ENCODE data around the gene PHLPP1.

DNA sequence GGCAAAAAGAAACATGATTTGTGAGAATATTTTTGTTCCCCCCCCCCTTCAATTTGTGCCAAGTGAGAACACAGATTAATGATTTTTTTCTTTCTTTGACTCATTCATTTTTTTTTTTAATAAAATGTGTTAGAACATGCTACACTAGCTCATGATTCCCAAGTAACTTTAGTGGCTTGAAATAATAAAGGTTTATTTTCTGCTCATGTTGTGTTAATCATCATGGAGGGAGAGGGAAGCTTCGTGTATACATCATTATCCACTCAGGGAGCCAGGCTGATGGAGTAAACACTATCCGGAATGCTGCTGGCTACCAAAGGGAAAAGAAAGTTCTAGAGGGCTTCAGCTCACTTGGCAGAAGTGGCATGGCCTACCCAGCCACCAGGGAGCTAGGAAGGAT, 40.6 kb downstream of the PHLPP1 start:
- TF ChIP-seq, protein P1, sequence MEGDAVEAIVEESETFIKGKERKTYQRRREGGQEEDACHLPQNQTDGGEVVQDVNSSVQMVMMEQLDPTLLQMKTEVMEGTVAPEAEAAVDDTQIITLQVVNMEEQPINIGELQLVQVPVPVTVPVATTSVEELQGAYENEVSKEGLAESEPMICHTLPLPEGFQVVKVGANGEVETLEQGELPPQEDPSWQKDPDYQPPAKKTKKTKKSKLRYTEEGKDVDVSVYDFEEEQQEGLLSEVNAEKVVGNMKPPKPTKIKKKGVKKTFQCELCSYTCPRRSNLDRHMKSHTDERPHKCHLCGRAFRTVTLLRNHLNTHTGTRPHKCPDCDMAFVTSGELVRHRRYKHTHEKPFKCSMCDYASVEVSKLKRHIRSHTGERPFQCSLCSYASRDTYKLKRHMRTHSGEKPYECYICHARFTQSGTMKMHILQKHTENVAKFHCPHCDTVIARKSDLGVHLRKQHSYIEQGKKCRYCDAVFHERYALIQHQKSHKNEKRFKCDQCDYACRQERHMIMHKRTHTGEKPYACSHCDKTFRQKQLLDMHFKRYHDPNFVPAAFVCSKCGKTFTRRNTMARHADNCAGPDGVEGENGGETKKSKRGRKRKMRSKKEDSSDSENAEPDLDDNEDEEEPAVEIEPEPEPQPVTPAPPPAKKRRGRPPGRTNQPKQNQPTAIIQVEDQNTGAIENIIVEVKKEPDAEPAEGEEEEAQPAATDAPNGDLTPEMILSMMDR (conservative IDR thresholded peaks at IDR 0.05 in 1 of 2, IDR thresholded peaks at IDR 0.05 in 1 of 2; ENCODE audit: low read depth in 1 of 2, low read length in 2 of 2) = no peak
- no peak for TF ChIP-seq EZH2 (IDR thresholded peaks at IDR 0.05; ENCODE audit: low read length, missing control alignments)
